ENCODE results near the gene SETMAR.

- TF ChIP-seq POLR2A (IDR thresholded peaks at IDR 0.05) = no peak
- no peak for TF ChIP-seq CTCF (IDR thresholded peaks at IDR 0.05 in 4 of 5, conservative IDR thresholded peaks at IDR 0.05 in 1 of 5)
These were observed 28.9 kb downstream of the SETMAR start for GRCh38 chr3:4332111-4332510.
